OCI-LY1 (cell line): ENCODE results near the gene VIPR2.

ENCODE experiments used
- CTCF ChIP-seq: fragments of 200-600 bp; sonication (generic), shearing (Covaris generic); IDR thresholded peaks from 2 replicates; pipeline ENCODE4 v1.5.1; 2017; ENCODE audit warnings: mild to moderate bottlenecking, antibody characterized with exemption, low read length, moderate library complexity, mixed read lengths
- EZH2 ChIP-seq: fragments of 200-600 bp; sonication (generic), shearing (Covaris generic); IDR thresholded peaks from 2 replicates; pipeline ENCODE4 v1.8.0; 2017; ENCODE audit warnings: borderline replicate concordance, mixed run types, mild to moderate bottlenecking, antibody characterized with exemption, low read length, moderate library complexity, mixed read lengths

- TF ChIP-seq EZH2 (no peak), CTCF (no peak)
Observed at GRCh38 chr7:159022238-159022993, 122.3 kb downstream of the VIPR2 start.
